Urothelium cell line (cell line): ENCODE results near the gene OSM.
"Not testable (repeated sequence)": the region's sequence is repeated elsewhere in the genome, so short reads cannot be mapped to it uniquely, and the experiment has no call there.

ENCODE experiments used
- DNase-seq: peaks from one replicate; pipeline ENCODE4 v3.0.0; 2011; ENCODE audit warnings: low spot score, mixed read lengths
- FAIRE-seq: peaks from 2 replicates; lab custom pipeline; 2011; peaks lifted over from hg19 to GRCh38; lab: Jason Lieb, UNC

The OSM gene

DNA sequence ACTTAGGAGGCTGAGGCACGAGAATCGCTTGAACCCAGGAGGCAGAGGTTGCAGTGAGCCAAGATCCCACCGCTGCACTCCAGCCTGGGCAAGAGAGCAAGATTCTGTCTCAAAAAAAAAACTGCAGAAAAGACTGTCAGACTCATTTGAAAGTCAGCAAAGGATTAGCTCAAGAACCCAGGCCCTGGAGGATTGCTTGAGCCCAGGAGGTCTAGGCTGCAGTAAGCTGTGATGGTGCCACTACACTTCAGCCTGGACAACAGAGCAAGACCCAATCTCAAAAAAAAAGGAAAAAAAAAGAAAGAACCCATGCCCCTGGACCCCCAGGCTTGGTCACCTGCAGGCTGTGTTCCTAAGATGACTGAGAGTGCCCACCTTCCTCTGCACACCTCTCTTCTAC, 36.3 kb downstream of the OSM start:
- FAIRE-seq: no peak
- no peak for DNase-seq

DNA sequence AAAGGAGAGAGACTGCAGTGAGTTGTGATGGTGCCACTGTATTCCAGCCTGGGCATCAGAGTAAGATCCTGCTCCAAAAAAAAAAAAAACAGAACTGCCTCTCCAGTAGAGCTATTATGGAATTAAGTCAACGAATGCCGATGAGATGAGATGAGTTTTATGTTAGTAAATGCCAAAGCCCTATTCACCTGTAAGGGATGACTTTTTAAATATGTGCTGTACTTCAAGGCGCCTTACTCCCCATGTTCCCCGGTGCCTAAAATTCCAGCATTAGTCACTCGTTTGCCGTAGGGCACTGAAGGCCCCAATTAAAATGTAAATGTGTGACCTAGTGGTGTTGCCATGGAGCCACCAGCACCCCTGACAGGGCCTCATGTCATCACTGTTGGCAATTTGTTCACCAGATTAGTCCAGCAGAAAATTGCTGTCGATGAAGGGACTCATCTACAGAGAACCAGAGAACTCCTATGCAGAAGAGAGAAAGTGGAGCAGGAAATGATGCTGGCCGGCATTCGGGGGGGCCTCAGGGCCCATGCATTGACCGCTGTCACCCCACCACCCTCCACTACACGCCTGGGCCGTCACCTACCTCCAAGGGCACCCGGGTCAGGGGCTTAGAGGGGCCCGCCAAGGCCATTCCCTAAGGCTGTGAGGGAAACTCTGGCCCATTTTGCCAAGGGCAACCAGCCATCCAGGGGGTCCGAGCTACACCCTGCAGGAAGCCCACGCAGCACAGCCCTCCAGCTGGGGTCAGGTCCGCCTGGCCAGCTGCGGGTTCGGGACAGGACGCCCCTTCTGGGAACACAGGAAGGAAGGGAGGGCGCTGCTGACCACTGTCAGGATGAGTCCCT, 37.9 kb downstream of the OSM start:
- DNase-seq (peak; percentile 78), FAIRE-seq (peak; percentile 61)

DNA sequence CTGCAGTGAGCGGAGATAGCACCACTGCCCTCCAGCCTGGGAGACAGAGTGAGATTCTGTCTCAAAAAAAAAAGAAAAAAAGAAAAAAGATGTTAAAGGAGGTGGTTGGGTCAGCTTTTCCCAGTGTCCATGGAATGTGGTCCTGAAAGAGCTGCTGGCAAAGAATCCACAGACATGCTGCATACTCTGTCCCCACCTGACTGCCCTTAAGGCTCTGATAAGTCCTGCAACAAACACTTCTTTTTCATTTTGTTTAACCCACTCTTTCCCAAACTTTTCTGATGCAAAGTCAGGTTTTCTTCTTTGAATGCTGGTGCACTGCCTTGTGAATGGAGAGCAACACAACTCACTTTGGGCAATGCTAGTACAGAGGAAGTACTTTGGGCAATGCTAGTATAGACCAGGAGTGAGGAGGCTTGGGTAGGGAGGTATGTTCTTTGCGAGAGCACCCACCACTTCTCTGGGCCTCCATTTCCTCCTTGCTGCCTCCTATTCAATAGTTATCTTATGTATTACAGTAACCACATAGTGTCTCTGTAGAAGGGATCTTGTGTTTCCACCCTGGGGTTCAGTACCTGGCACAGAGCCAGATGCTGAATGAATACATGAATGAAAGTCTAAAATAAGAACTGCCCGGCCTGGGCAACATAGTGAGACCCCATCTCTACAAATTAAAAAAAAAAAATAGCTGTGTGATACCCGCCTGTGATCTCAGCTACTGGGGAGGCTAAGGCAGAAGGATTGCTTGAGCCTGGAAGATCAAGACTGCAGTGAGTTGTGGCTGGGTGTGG, 39.0 kb downstream of the OSM start:
- FAIRE-seq (no peak), DNase-seq (no peak)

- DNase-seq (no peak), FAIRE-seq (peak; percentile 74)
Measured at GRCh38 chr22:30226192-30226832, 40.3 kb downstream of the OSM start.

DNA sequence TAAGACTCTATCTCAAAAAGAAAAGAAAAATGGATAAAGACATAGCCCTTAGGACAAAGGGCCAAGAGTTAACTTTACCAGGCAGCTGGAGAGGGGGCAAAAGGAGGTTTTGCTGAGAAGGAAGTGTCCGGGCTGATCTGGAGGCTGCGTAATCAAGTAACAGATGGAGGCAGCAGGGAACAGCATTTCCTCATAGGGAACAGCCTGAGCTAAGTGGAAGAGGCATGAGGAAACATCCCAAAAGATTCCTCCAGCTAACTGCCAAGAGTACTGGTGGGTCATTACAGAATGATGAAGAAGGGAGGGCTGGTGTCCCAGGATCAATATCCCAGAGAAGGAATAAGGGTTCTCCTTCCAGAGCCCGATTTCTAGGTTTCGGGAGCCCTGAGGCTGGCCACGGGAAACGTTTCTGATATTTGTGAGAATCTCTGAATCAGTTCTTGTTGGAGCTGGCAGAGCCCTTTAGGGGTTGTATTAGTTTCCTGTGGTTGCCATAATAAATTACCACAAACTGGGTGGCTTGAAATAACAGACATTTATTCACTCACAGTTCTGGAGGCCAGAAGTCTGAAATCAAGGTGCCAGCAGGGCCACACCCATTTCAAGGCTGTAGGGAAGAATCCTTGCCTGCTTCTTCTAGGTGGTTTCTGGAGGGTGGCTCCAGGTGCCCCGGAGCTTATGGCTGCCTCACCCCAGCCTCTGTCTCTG, 41.3 kb downstream of the OSM start:
- no peak for FAIRE-seq

DNA sequence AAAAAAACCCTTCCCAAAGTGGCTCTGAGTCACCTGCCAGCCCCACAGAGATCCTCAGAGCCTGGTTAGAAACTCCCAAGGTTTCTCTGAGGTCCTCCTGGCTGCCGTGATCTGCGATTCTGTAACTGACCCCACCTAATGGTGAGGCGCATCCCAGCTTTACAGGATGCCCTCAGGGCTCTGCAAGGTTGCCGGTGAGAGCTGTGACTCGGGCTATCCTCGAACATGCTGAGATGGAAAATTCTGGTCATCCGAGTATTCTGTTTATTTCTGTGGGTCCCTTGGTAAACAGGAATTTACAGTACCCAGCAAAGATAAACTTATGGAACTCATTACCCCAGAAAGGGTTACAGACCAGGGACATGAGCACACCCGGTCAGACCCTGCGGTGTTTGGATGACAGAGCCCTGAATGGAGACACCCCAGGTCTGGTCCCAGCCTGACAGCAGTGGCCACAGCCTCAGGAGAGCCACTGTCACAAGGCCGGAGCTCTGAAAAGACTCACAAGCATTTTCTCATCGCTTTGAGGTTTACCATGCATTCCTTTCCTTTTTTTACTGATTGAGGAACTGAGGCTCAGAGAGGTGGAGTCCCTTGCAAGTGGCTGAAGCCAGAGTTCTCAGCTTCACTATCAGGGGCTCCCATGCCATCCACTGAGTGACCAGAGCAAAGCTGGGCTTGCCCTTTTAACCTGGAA, 42.3 kb downstream of the OSM start:
- DNase-seq (peak; percentile 66), FAIRE-seq (no peak)

More for the DNA sequence above, 41.3 kb downstream of the OSM start:
- DNase-seq: no peak

GRCh38 chr22:30223303-30223702, 43.3 kb downstream of the OSM start:
- FAIRE-seq: no peak
- DNase-seq: no peak

- DNase-seq (no peak), FAIRE-seq (no peak)
Measured at GRCh38 chr22:30222321-30222720, 44.3 kb downstream of the OSM start.

GRCh38 chr22:30221121-30221992, 45.3 kb downstream of the OSM start:
- FAIRE-seq (peak; percentile 82), DNase-seq (no peak)

GRCh38 chr22:30220338-30221012, 46.2 kb downstream of the OSM start:
- FAIRE-seq (no peak), DNase-seq (no peak)

DNA sequence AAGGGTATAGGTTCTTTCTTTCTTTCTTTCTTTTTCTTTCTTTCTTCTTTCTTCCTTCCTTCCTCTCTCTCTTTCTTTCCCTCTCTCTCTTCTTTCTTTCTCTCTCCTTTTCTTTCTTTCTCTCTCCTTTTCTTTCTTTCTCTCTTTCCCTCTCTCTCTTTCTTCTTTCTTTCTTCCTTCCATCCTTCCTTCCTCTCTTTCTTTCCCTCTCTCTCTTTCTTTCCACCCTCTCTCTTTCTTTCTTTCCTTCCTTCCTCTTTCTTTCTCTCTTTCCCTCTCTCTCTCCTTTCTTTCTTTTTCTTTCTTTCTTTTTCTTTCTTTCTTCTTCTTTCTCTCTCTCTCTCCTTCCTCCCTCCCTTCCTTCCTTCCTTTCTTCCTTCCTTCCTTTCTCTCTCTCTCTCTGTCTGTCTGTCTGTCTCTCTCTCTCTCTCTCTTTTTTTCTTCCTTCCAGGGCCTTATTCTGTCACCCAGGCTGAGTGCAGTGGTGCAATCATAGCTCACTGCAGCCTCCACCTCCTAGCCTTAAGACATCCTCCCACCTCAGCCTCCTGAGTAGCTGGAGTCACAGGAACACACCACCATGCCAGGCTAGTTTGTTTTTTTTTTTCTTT, 46.9 kb downstream of the OSM start:
- DNase-seq (no peak), FAIRE-seq (no peak)

- peak; percentile 56 for FAIRE-seq
- DNase-seq: no peak
Measured at GRCh38 chr22:30219049-30219654, 47.5 kb downstream of the OSM start.

DNA sequence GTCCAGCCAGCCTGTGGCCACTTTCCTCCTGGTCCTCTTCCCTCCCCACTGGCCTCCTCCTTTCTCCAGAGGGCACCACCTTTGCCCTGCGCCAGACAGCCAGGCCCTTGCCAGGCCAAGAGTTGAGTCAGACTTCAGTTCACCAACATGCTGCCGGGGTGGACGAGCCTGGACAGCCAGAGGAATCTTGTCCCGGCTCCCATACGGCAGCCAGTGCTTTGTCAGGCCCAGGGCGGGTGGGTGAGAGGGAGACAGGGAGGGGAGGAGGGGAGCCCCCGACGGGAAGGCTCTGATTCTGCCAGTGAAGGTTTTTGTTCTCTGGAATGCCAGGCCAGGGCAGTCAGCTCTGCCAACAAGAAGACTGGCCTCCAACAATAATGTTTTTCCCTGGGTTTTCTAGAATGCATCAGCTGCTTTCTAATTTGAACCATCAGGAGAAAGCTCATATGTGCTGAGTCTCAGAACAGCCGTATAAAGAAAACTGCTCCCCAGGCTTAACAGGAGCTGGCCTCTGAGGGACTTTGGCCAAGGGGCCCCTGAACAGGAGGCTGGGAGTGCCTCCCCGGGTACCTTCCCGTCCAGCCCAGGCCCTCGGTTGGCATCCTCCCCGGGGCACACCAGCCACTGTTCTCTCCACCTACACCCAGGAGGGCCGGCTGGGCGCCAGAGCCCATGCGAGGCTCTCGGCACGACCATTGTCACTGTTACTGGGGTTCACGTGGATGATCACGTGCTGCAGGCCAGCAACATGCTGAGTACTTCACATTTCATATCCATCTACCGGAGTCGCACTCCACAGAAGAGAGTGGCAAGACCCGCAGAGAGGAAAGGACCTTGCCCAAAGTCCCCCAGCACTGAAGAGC, 48.7 kb downstream of the OSM start:
- peak; percentile 66 for FAIRE-seq

GRCh38 chr22:30216710-30217109, 49.9 kb downstream of the OSM start:
- FAIRE-seq (no peak), DNase-seq (no peak)

More for the DNA sequence above, 48.7 kb downstream of the OSM start:
- DNase-seq: no peak

DNA sequence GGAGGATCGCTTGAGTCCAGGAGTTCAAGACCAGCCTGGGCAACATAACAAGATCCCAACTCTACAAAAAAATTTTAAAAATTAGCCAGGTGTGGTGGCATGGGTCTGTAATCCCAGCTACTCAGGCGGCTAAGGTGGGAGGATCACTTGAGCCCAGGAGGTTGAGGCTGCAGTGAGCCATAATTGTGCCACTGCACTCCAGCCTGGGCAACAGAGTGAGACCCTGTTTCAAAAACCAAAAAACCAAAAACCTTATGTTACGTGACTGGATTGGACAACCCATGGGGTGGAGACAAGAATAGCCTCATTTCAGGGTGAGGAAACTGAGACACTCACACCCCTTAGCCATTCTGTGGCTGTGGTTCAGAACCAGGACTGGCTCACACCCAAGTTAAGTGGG, 50.4 kb downstream of the OSM start:
- not testable (repeated sequence) for DNase-seq
- FAIRE-seq: peak; percentile 68

DNA sequence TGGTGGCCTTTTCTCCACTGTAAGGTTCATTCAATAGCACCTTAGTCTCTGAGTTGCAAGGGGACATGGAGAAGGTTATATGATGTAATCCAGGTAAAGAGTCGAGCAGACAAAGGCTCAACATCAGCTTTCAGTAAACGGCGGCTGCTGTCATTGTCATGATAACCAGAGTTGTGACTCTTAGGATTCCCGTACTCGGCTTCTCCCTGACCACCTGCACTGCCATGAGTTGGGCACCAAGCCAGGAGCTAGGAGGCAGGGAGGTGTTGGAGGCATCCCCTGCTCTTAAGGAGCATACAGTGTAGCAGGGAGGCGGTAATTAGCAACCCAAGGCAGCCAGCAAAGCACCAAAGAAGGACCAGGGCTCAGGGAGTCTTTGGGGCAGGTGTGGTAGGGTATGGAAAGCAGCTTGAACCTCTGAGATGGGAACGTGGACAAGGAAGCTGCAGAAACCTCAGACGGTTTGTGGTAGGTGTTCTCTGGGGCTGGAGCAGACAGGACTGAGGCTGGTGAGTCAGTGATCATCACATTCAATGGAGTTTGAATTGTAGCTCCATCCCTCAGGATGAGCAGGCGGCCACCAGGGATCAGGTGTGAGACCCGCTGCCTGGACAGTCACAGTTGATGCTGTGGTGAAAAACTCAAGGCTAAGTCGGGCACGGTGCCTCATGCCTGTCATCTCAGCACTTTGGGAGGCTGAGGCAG, 51.8 kb downstream of the OSM start:
- FAIRE-seq (peak; percentile 66), DNase-seq (peak; percentile 61)
